IPS-NIHi11 (cell line): ENCODE measurements around the gene ZNF831.
A peak's percentile ranks its signal among the peaks of the same experiment; 100 is the strongest.

Experiments
- DNase-seq: peaks from one replicate; pipeline ENCODE4 v3.0.0; 2012; ENCODE audit warnings: mixed read lengths, low spot score

Gene ZNF831

GRCh38 chr20:59247731-59248684 lies 84.4 kb downstream of the ZNF831 start:
- no peak for DNase-seq

GRCh38 chr20:59250293-59250692 lies 86.7 kb downstream of the ZNF831 start:
- no peak for DNase-seq

GRCh38 chr20:59253325-59253724 lies 89.7 kb downstream of the ZNF831 start:
- no peak for DNase-seq

- DNase-seq: peak; percentile 43
These were observed 90.2 kb downstream of the ZNF831 start for GRCh38 chr20:59253779-59254319.

- DNase-seq: no peak
These were observed 91.6 kb downstream of the ZNF831 start for GRCh38 chr20:59255256-59255655.

GRCh38 chr20:59258221-59258621 lies 94.6 kb downstream of the ZNF831 start:
- DNase-seq: no peak

- no peak for DNase-seq
These were observed 96.3 kb downstream of the ZNF831 start for GRCh38 chr20:59259946-59260345.

GRCh38 chr20:59265298-59265697 lies 101.7 kb downstream of the ZNF831 start:
- no peak for DNase-seq

GRCh38 chr20:59268870-59269269 lies 105.2 kb downstream of the ZNF831 start:
- peak; percentile 26 for DNase-seq

GRCh38 chr20:59269411-59270025 lies 105.9 kb downstream of the ZNF831 start:
- DNase-seq: no peak

GRCh38 chr20:59270380-59270779 lies 106.8 kb downstream of the ZNF831 start:
- no peak for DNase-seq

GRCh38 chr20:59273739-59274357 lies 110.2 kb downstream of the ZNF831 start:
- no peak for DNase-seq

GRCh38 chr20:59276938-59277337 lies 113.3 kb downstream of the ZNF831 start:
- no peak for DNase-seq

- no peak for DNase-seq
These were observed 120.8 kb downstream of the ZNF831 start for GRCh38 chr20:59284470-59284869.

- no peak for DNase-seq
These were observed 126.4 kb downstream of the ZNF831 start for GRCh38 chr20:59289994-59290393.

GRCh38 chr20:59291740-59292383 lies 128.2 kb downstream of the ZNF831 start:
- no peak for DNase-seq

GRCh38 chr20:59295531-59295930 lies 131.9 kb downstream of the ZNF831 start:
- no peak for DNase-seq

GRCh38 chr20:59297686-59298085 lies 134.1 kb downstream of the ZNF831 start:
- DNase-seq: no peak

- DNase-seq: peak; percentile 22
These were observed 136.3 kb downstream of the ZNF831 start for GRCh38 chr20:59299945-59300332.

- DNase-seq: peak; percentile 55
These were observed 136.9 kb downstream of the ZNF831 start, which contains the start of gene EDN3 for GRCh38 chr20:59300333-59301081. Gene EDN3 (plus strand): TSS chr20:59300611. CDS start chr20:59300813, 202 bp downstream.

- no peak for DNase-seq
These were observed 137.9 kb downstream of the ZNF831 start for GRCh38 chr20:59301343-59302007.
